ENCODE results near the gene FAM219B. TPM values are rescaled to one million over a fixed set of nuclear protein-coding genes. Genes with fewer than 3 reads are reported as not detected.

FAM219B gene
- total RNA-seq, 4 donors from 2014 or later: 28.2 to 32.9 (median 31.2) TPM

GRCh38 chr15:74903676-74904075 is 3.0 kb downstream of the FAM219B start:
- H3K27me3 ChIP-seq: no peaks in the 10 kb centered on the region
- peaks cover 0 to 58% of the 10 kb centered on the region in 2 donors for H3K36me3 ChIP-seq
- DNase-seq: no peak
- intact Hi-C loops (cut with DNase I; ENCODE audit: low total_unique reads): no loop called here
- H3K27ac ChIP-seq: no peak overlapping the region
- ATAC-seq: no peak
- in situ Hi-C loops (cut with MboI; ENCODE audit: low sequenced_read_pairs in 4 of 4): no loop called here
- no peaks in the 10 kb centered on the region for H3K9me3 ChIP-seq
- H3K4me3 ChIP-seq: no peak overlapping the region
- peaks cover 16 to 29% of the 10 kb centered on the region in 2 donors for H3K4me1 ChIP-seq
- TF ChIP-seq CTCF (IDR thresholded peaks at IDR 0.05 in 4 of 5, conservative IDR thresholded peaks at IDR 0.05 in 1 of 5): no peak
- TF ChIP-seq POLR2A (IDR thresholded peaks at IDR 0.05): no peak

GRCh38 chr15:74902295-74903075 is 4.2 kb downstream of the FAM219B start:
- Histone ChIP-seq H3K4me1 (peaks cover 16 to 27% of the 10 kb centered on the region in 2 donors), H3K4me3 (no peak overlapping the region), H3K27me3 (no peaks in the 10 kb centered on the region), H3K27ac (no peak overlapping the region), H3K9me3 (no peaks in the 10 kb centered on the region), H3K36me3 (peaks cover 0 to 70% of the 10 kb centered on the region in 2 donors)
- intact Hi-C loops (cut with DNase I; ENCODE audit: low total_unique reads): no loop called here
- DNase-seq (no peak), ATAC-seq (no peak)
- TF ChIP-seq POLR2A (IDR thresholded peaks at IDR 0.05) (no peak), CTCF (IDR thresholded peaks at IDR 0.05 in 4 of 5, conservative IDR thresholded peaks at IDR 0.05 in 1 of 5) (no peak)
- in situ Hi-C loops (cut with MboI; ENCODE audit: low sequenced_read_pairs in 4 of 4): no loop called here

DNA sequence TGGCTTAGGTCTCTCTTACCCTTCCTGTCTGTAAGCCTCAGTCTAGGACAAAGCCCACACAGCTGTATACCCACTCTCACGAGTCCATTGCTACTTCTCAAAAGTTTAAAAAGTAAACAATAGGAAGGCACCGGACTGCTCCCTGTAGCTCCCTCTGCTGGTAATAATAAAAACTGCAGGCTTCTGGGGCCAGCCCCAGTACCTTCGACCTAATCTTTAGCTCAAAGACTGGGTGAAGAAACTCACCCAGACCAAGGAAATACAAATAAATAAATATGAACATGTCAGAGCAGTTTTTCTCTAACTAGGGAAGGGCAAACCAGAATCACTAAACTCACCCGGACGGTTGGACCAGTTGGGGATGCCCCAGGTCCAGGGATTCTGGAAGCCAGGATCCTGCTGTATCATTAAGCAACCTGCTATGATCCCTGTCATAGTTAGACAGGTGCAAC is 5.0 kb downstream of the FAM219B start:
- intact Hi-C loops (cut with DNase I; ENCODE audit: low total_unique reads): loop anchor here (1.0 kb wide), 1 partner anchor 84 kb away; no protein-coding TSS in a partner anchor
- Histone ChIP-seq H3K4me1 (peaks cover 13 to 23% of the 10 kb centered on the region in 2 donors), H3K27me3 (no peaks in the 10 kb centered on the region), H3K36me3 (peaks cover 0 to 72% of the 10 kb centered on the region in 2 donors), H3K4me3 (no peak overlapping the region), H3K9me3 (no peaks in the 10 kb centered on the region), H3K27ac (peak overlapping the region in 3 of 4 donors; percentile 41 to 48 (median 42))
- peak; percentile 49 to 53 for ATAC-seq
- peak; percentile 16 to 45 for DNase-seq
- in situ Hi-C loops (cut with MboI; ENCODE audit: low sequenced_read_pairs in 4 of 4): no loop called here
- no peak for TF ChIP-seq POLR2A (IDR thresholded peaks at IDR 0.05)
- TF ChIP-seq CTCF (IDR thresholded peaks at IDR 0.05 in 4 of 5, conservative IDR thresholded peaks at IDR 0.05 in 1 of 5): peak; percentile 83 to 92 (median 85)

GRCh38 chr15:74897300-74897701 is 9.3 kb downstream of the FAM219B start:
- no peak for ATAC-seq
- peaks cover 4 to 12% of the 10 kb centered on the region in 2 donors for H3K4me1 ChIP-seq
- no peak for DNase-seq
- no peak overlapping the region for H3K27ac ChIP-seq
- intact Hi-C loops (cut with DNase I; ENCODE audit: low total_unique reads) (no loop called here), in situ Hi-C loops (cut with MboI; ENCODE audit: low sequenced_read_pairs in 4 of 4) (no loop called here)
- H3K27me3 ChIP-seq: no peaks in the 10 kb centered on the region
- peaks cover 0 to 68% of the 10 kb centered on the region in 2 donors for H3K36me3 ChIP-seq
- no peak overlapping the region for H3K4me3 ChIP-seq
- TF ChIP-seq CTCF (IDR thresholded peaks at IDR 0.05 in 4 of 5, conservative IDR thresholded peaks at IDR 0.05 in 1 of 5) (no peak), POLR2A (IDR thresholded peaks at IDR 0.05) (no peak)
- no peaks in the 10 kb centered on the region for H3K9me3 ChIP-seq

Measured in gastrocnemius medialis (tissue), 4 donors.